ENCODE measurements around the gene GPATCH4.
"Not testable (repeated sequence)": the region's sequence is repeated elsewhere in the genome, so short reads cannot be mapped to it uniquely, and the experiment has no call there.

GPATCH4 gene

GRCh38 chr1:156594190-156594589 lies 7.1 kb downstream of the GPATCH4 start:
- DNase-seq: no peak

GRCh38 chr1:156593661-156593989 lies 7.7 kb downstream of the GPATCH4 start:
- DNase-seq: no peak

- DNase-seq: no peak
These were observed 8.2 kb downstream of the GPATCH4 start for GRCh38 chr1:156592910-156593660.

GRCh38 chr1:156592158-156592909 lies 8.9 kb downstream of the GPATCH4 start:
- DNase-seq: no peak

GRCh38 chr1:156591432-156592157 lies 9.7 kb downstream of the GPATCH4 start, which contains the start of gene NAXE:
TSS of gene NAXE (plus strand) at chr1:156591776. CDS start at chr1:156591805, 29 bp downstream.
- peak in 1 of 2 experiments; percentile 37 for DNase-seq

- no peak for DNase-seq
These were observed 10.2 kb downstream of the GPATCH4 start for GRCh38 chr1:156591181-156591431.

GRCh38 chr1:156590326-156591180 lies 10.7 kb downstream of the GPATCH4 start:
- DNase-seq: no peak

GRCh38 chr1:156589546-156589945 lies 11.7 kb downstream of the GPATCH4 start:
- DNase-seq: no peak

- not testable (repeated sequence) for DNase-seq
These were observed 13.4 kb downstream of the GPATCH4 start for GRCh38 chr1:156587927-156588326.

GRCh38 chr1:156586892-156587477 lies 14.3 kb downstream of the GPATCH4 start:
- no peak for DNase-seq

- DNase-seq: no peak
These were observed 15.0 kb downstream of the GPATCH4 start for GRCh38 chr1:156586323-156586722.

- DNase-seq: no peak
These were observed 16.5 kb downstream of the GPATCH4 start for GRCh38 chr1:156584813-156585212.

- peak; percentile 52 to 63 for DNase-seq
These were observed 17.3 kb downstream of the GPATCH4 start for GRCh38 chr1:156583821-156584622.

- DNase-seq: no peak
These were observed 18.8 kb downstream of the GPATCH4 start for GRCh38 chr1:156582388-156583017.

GRCh38 chr1:156581661-156582387 lies 19.5 kb downstream of the GPATCH4 start:
- DNase-seq: no peak

GRCh38 chr1:156579472-156579871 lies 21.8 kb downstream of the GPATCH4 start, which contains the start of gene TTC24:
TSS of gene TTC24 (plus strand) at chr1:156579723. CDS start at chr1:156581365, 1,642 bp downstream.
- DNase-seq: no peak

- DNase-seq: no peak
These were observed 23.2 kb downstream of the GPATCH4 start for GRCh38 chr1:156578055-156578454.

- DNase-seq: no peak
These were observed 23.7 kb downstream of the GPATCH4 start for GRCh38 chr1:156577550-156577949.

- DNase-seq: no peak
These were observed 27.1 kb downstream of the GPATCH4 start for GRCh38 chr1:156574039-156574633.

- DNase-seq: no peak
These were observed 28.6 kb downstream of the GPATCH4 start for GRCh38 chr1:156572663-156573018.
